Measurements from ENCODE around the gene LZTS2.

- TF ChIP-seq, protein P1, sequence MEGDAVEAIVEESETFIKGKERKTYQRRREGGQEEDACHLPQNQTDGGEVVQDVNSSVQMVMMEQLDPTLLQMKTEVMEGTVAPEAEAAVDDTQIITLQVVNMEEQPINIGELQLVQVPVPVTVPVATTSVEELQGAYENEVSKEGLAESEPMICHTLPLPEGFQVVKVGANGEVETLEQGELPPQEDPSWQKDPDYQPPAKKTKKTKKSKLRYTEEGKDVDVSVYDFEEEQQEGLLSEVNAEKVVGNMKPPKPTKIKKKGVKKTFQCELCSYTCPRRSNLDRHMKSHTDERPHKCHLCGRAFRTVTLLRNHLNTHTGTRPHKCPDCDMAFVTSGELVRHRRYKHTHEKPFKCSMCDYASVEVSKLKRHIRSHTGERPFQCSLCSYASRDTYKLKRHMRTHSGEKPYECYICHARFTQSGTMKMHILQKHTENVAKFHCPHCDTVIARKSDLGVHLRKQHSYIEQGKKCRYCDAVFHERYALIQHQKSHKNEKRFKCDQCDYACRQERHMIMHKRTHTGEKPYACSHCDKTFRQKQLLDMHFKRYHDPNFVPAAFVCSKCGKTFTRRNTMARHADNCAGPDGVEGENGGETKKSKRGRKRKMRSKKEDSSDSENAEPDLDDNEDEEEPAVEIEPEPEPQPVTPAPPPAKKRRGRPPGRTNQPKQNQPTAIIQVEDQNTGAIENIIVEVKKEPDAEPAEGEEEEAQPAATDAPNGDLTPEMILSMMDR (IDR thresholded peaks at IDR 0.05; ENCODE audit: insufficient read depth, low read length) = no peak
- TF ChIP-seq REST (IDR thresholded peaks at IDR 0.05; ENCODE audit: insufficient replicate concordance, low read depth) = no peak
Observed at GRCh38 chr10:100995181-100995580, 4.4 kb upstream of the LZTS2 start.
